SK-N-SH (cell line): ENCODE measurements around the gene MINDY2. TPM values are rescaled to one million over a fixed set of nuclear protein-coding genes. Genes with fewer than 3 reads are reported as not detected.

Experiments used
- CTCF ChIA-PET: fragments of 300-600, 350-600 bp; formaldehyde crosslinking; extraction: SDS; loops from one replicate; lab custom pipeline; 2021; lab: Yijun Ruan, JAX
- POLR2A ChIA-PET: fragments of 350-600 bp; sonication (Branson Sonifier 250); formaldehyde crosslinking; extraction: SDS; loops from one replicate; lab custom pipeline; 2020; ENCODE audit warnings: antibody characterized with exemption, inconsistent platforms; lab: Yijun Ruan, JAX
- DNase-seq: peaks from one replicate; pipeline ENCODE4 v3.0.0; 2012
- H2AFZ ChIP-seq: fragments of 200-600 bp; sonication (generic); 2 replicates; pipeline ENCODE4 v1.8.1; 2016; ENCODE audit warnings: antibody characterized with exemption, mild to moderate bottlenecking, low read depth
- H3F3A ChIP-seq: fragments of 200-600 bp; sonication (generic); replicated peaks from 2 replicates; pipeline ENCODE3; 2016; ENCODE audit warnings: antibody characterized with exemption, mild to moderate bottlenecking; ENCODE audit not compliant: insufficient read depth
- H3K27ac ChIP-seq, 2 experiments: fragments of 200-500 bp in 1 of 2; fragments of 200-600 bp in 1 of 2; sonication (Bioruptor generic) in 1 of 2; sonication (generic), shearing (Covaris generic) in 1 of 2; 2 replicates each; pipeline versions ENCODE4 v1.5.1 to v1.6.1; 2014 to 2016; ENCODE audit warnings: low read depth in 2 of 2, inconsistent platforms in 1 of 2, low read length in 1 of 2, mild to moderate bottlenecking in 1 of 2, mixed read lengths in 1 of 2
- H3K27me3 ChIP-seq: fragments of 200-600 bp; sonication (generic), shearing (Covaris generic); 2 replicates; pipeline ENCODE4 v1.6.1; 2016; ENCODE audit warnings: mixed run types; ENCODE audit not compliant: insufficient read depth
- H3K36me3 ChIP-seq, 2 experiments: fragments of 200-500 bp in 1 of 2; fragments of 200-600 bp in 1 of 2; sonication (Bioruptor generic) in 1 of 2; sonication (generic) in 1 of 2; replicated peaks in 1 of 2; 2 replicates each; pipeline versions ENCODE3 to v1.5.1; 2014 to 2016; ENCODE audit warnings: low read length in 1 of 2, mild to moderate bottlenecking in 1 of 2; ENCODE audit not compliant: insufficient read depth in 2 of 2, control insufficient read depth in 1 of 2
- H3K4me1 ChIP-seq, 2 experiments: fragments of 200-500 bp in 1 of 2; fragments of 200-600 bp in 1 of 2; sonication (Bioruptor generic) in 1 of 2; sonication (generic), shearing (Covaris generic) in 1 of 2; 2 replicates each; pipeline versions ENCODE4 v1.5.1 to v1.6.1; 2014 to 2016; ENCODE audit warnings: low read depth in 1 of 2, low read length in 1 of 2, mixed run types in 1 of 2; ENCODE audit not compliant: insufficient read depth in 2 of 2, control insufficient read depth in 1 of 2
- H3K4me2 ChIP-seq: fragments of 200-600 bp; sonication (generic), shearing (Covaris generic); 2 replicates; pipeline ENCODE4 v1.6.1; 2017; ENCODE audit warnings: mixed run types
- H3K4me3 ChIP-seq, 2 experiments: fragments of 200-500 bp in 1 of 2; fragments of 200-600 bp in 1 of 2; sonication (Bioruptor generic) in 1 of 2; sonication (generic), shearing (Covaris generic) in 1 of 2; 2 replicates each; pipeline versions ENCODE4 v1.5.1 to v1.8.1; 2014 to 2016; ENCODE audit warnings: low read depth in 2 of 2, inconsistent platforms in 1 of 2, low read length in 1 of 2, mild to moderate bottlenecking in 1 of 2, mixed read lengths in 1 of 2, moderate library complexity in 1 of 2
- H3K79me2 ChIP-seq: fragments of 200-600 bp; sonication (generic); 2 replicates; pipeline ENCODE4 v1.8.1; 2017; ENCODE audit warnings: mild to moderate bottlenecking; ENCODE audit not compliant: insufficient read depth
- H3K9ac ChIP-seq: fragments of 200-600 bp; sonication (generic); 2 replicates; pipeline ENCODE4 v1.6.1; 2017; ENCODE audit warnings: mixed run types
- H3K9me2 ChIP-seq: fragments of 200-600 bp; sonication (generic); 2 replicates; pipeline ENCODE4 v1.6.1; 2017; ENCODE audit warnings: mixed run types
- H3K9me3 ChIP-seq: fragments of 200-600 bp; sonication (generic); 2 replicates; pipeline ENCODE4 v1.6.1; 2017; ENCODE audit warnings: mixed run types, mild to moderate bottlenecking, moderate library complexity
- H4K20me1 ChIP-seq: fragments of 200-600 bp; sonication (generic); 2 replicates; pipeline ENCODE4 v1.6.1; 2017; ENCODE audit warnings: mild to moderate bottlenecking, mixed run types; ENCODE audit not compliant: insufficient read depth
- CHD2 ChIP-seq: fragments of 150-350 bp; IDR thresholded peaks from 2 replicates; pipeline ENCODE4 v1.6.1; 2018; ENCODE audit warnings: low read length; ENCODE audit not compliant: partially characterized antibody
- CTCF ChIP-seq: fragments of 200-600 bp; sonication (generic); IDR thresholded peaks from 2 replicates; pipeline ENCODE4 v1.6.1; 2017; ENCODE audit warnings: antibody characterized with exemption, mild to moderate bottlenecking, moderate library complexity
- EP300 ChIP-seq, 2 experiments: IDR thresholded peaks; 2 replicates each; pipeline versions ENCODE4 v1.4.0 to v1.6.1; 2012; ENCODE audit warnings: borderline replicate concordance in 1 of 2, low read depth in 1 of 2, low read length in 1 of 2
- EZH2phosphoT487 ChIP-seq: fragments of 200-600 bp; sonication (generic); IDR thresholded peaks from 2 replicates; pipeline ENCODE4 v1.6.1; 2017; ENCODE audit warnings: low read depth, mixed run types, mild to moderate bottlenecking, antibody characterized with exemption, moderate library complexity, borderline replicate concordance
- FOSL2 ChIP-seq: IDR thresholded peaks from 2 replicates; pipeline ENCODE4 v1.4.0; 2012; ENCODE audit warnings: low read depth, mild to moderate bottlenecking, moderate library complexity, borderline replicate concordance
- FOXJ3 ChIP-seq: sonication (generic); formaldehyde crosslinking; IDR thresholded peaks from 2 replicates; pipeline ENCODE4 v1.5.1; 2020; ENCODE audit warnings: mild to moderate bottlenecking, missing genetic modification reagents
- FOXM1 ChIP-seq: IDR thresholded peaks from 2 replicates; pipeline ENCODE4 v1.4.0; 2012; ENCODE audit warnings: low read depth, mild to moderate bottlenecking
- GATA2 ChIP-seq: sonication (generic); formaldehyde crosslinking; IDR thresholded peaks from 2 replicates; pipeline ENCODE4 v1.5.0; 2020; ENCODE audit warnings: mild to moderate bottlenecking, missing genetic modification reagents
- JUND ChIP-seq: IDR thresholded peaks from 2 replicates; pipeline ENCODE4 v1.4.0; 2012
- NFIC ChIP-seq: IDR thresholded peaks from 2 replicates; pipeline ENCODE4 v1.4.0; 2012; ENCODE audit warnings: borderline replicate concordance
- NRF1 ChIP-seq: IDR thresholded peaks from 2 replicates; pipeline ENCODE4 v1.6.1; 2012; ENCODE audit warnings: low read depth, mild to moderate bottlenecking, low read length
- PBX3 ChIP-seq: IDR thresholded peaks from 2 replicates; pipeline ENCODE4; 2012
- POLR2AphosphoS5 ChIP-seq: IDR thresholded peaks from 2 replicates; pipeline ENCODE4 v1.6.1; 2012; ENCODE audit warnings: low read depth, low read length
- RCOR1 ChIP-seq: fragments of 150-350 bp; IDR thresholded peaks from 2 replicates; pipeline ENCODE4 v1.6.1; 2017; ENCODE audit warnings: antibody characterized with exemption, low read length
- RFX5 ChIP-seq: IDR thresholded peaks from 2 replicates; pipeline ENCODE4 v1.6.1; 2012; ENCODE audit warnings: mild to moderate bottlenecking, improper control_type of control experiment, low read length
- RXRA ChIP-seq: IDR thresholded peaks from 2 replicates; pipeline ENCODE4 v1.4.0; 2012; ENCODE audit warnings: low read depth, mild to moderate bottlenecking, borderline replicate concordance
- SIN3A ChIP-seq: IDR thresholded peaks from 2 replicates; pipeline ENCODE4 v1.6.1; 2012; ENCODE audit warnings: low read depth, mild to moderate bottlenecking, low read length, moderate library complexity, borderline replicate concordance
- SMC3 ChIP-seq: IDR thresholded peaks from 2 replicates; pipeline ENCODE4 v1.6.1; 2012; ENCODE audit warnings: low read depth, low read length, improper control_type of control experiment
- TAF1 ChIP-seq: IDR thresholded peaks from 2 replicates; pipeline ENCODE4 v1.6.1; 2012; ENCODE audit warnings: low read depth, mild to moderate bottlenecking, low read length, moderate library complexity, borderline replicate concordance
- TCF12 ChIP-seq: IDR thresholded peaks from 2 replicates; pipeline ENCODE4 v1.4.0; 2012
- USF2 ChIP-seq: fragments of 150-350 bp; IDR thresholded peaks from 2 replicates; pipeline ENCODE4 v1.6.1; 2017; ENCODE audit warnings: antibody characterized with exemption, low read length, low read depth, borderline replicate concordance
- YY1 ChIP-seq: IDR thresholded peaks from 2 replicates; pipeline ENCODE4 v1.4.0; 2012; ENCODE audit warnings: low read depth, mild to moderate bottlenecking
- WGBS: methylation state at CpG from one replicate; pipeline ENCODE4 v1.1.6; 2017; ENCODE audit warnings: low lambda C conversion rate; 5-methylcytosine and 5-hydroxymethylcytosine counted together
- polyA plus RNA-seq, 3 experiments: library from polyadenylated mRNA; depleted of rRNA; stranded (reverse); fragments of >200 nt; gene quantifications; 2 replicates each; pipeline ENCODE4 v1.2.3, GENCODE V29; 2012
- TF ChIP-seq, protein P1 (sequence below): IDR thresholded peaks from 2 replicates; pipeline ENCODE4 v1.6.1; 2012; ENCODE audit warnings: mild to moderate bottlenecking, low read depth, low read length, moderate library complexity
- TF ChIP-seq, protein P2 (sequence below): IDR thresholded peaks from 2 replicates; pipeline ENCODE4 v1.4.0; 2012; ENCODE audit warnings: low read depth, borderline replicate concordance

Gene MINDY2
- polyA plus RNA-seq, 1 of the 3 experiments (the other 2 are of a cell fraction) = 1.0 TPM

DNA sequence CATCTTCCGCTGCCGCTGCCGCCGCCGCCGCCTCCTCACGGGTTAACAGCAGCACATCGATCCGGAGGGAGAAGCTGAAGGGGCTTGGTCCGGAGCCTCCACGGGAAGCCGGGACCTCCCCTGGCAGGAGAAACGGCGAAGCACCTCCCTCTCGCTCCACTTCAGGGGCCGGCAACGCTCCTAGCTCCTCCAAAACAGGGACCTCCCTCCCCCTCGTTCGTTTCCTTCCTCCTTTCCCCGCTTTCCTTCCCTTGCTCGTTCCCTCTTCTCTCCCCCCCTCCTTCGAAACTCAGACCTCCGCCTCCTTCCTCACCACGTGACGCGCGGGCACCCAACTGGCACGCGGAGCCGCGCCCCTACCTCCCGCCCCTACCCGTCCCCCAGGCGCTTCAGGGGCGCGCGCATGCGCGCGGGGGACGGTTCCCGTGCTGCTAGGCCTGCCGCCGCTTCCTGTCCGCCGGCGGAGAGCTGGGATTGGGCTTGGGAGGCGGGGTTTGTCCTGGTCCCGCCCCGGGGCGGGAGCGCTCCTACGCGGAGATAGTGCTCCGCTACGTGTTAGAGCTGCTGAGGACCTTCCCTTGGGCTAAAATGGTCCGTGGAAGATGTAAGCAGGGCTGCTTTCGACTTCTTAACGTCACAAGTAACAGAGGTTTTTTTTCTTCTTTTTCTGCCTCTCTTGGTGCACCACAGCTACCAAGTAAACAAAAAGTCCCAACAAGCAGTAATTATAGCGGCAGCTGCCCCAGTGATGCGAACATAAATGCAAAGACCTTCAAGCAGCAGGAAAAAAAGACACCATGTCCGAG is 21.4 kb upstream of the MINDY2 start, which contains the start of gene ADAM10:
ADAM10 (minus strand) TSS at position 176 of the 806 bp plus-strand sequence; CDS start at position 3, 173 bp downstream.
- 2% methylated on average over 47 of the region's 62 CpGs for WGBS
- Histone ChIP-seq H4K20me1 (peaks cover 40% of the 10 kb centered on the region), H3K4me2 (peak within 1 kb of the TSS; percentile 90), H3F3A (peaks cover 6% of the 10 kb centered on the region), H3K9me2 (no peaks in the 10 kb centered on the region), H3K9me3 (no peaks in the 10 kb centered on the region), H3K27me3 (no peaks in the 10 kb centered on the region), H3K4me1 (peaks cover 8 to 11% of the 10 kb centered on the region in 2 experiments; a peak in 3 of 4 replicates), H2AFZ (peak within 1 kb of the TSS; percentile 94), H3K9ac (peak within 1 kb of the TSS; percentile 90), H3K27ac (peak within 1 kb of the TSS; percentile 93 to 96), H3K79me2 (peaks cover 42% of the 10 kb centered on the region), H3K4me3 (peak within 1 kb of the TSS; percentile 83 to 88), H3K36me3 (no peaks in the 10 kb centered on the region)
- peak; percentile 99 for DNase-seq
- POLR2A ChIA-PET = interaction anchor here (0.7 to 3.4 kb wide), 4 partner anchors 15 to 418 kb away, joined by 3 to 54 read pairs (median 3); partner anchors contain the start of gene MINDY2
- CTCF ChIA-PET = interaction anchor here (0.6 to 2.1 kb wide), 3 partner anchors 21 to 480 kb away, joined by 3 to 15 read pairs (median 5); partner anchors contain the start of gene MINDY2
- TF ChIP-seq USF2 (peak; percentile 84), NFIC (no peak), SMC3 (no peak; the same call in 1 of the 2 replicates), YY1 (peak; percentile 36; the same call in 1 of the 2 replicates), RXRA (no peak), JUND (no peak), EP300 (IDR thresholded peaks at IDR 0.05; ENCODE audit: borderline replicate concordance in 1 of 2, low read depth in 1 of 2, low read length in 1 of 2) (no peak), CTCF (no peak), RCOR1 (peak; percentile 23), PBX3 (0 out of 2 replicates have a peak, but pooled peaks have one; percentile 4), NRF1 (peak; percentile 98), EZH2phosphoT487 (no peak), POLR2AphosphoS5 (peak; percentile 89), RFX5 (0 out of 2 replicates have a peak, but pooled peaks have one; percentile 8), FOSL2 (no peak), SIN3A (no peak; the same call in 1 of the 2 replicates), TCF12 (0 out of 2 replicates have a peak, but pooled peaks have one; percentile 4), TAF1 (peak; percentile 36), FOXM1 (no peak), GATA2 (CRISPR knock-in tag) (no peak), CHD2 (no peak), FOXJ3 (CRISPR knock-in tag) (no peak)
- TF ChIP-seq, protein P1, sequence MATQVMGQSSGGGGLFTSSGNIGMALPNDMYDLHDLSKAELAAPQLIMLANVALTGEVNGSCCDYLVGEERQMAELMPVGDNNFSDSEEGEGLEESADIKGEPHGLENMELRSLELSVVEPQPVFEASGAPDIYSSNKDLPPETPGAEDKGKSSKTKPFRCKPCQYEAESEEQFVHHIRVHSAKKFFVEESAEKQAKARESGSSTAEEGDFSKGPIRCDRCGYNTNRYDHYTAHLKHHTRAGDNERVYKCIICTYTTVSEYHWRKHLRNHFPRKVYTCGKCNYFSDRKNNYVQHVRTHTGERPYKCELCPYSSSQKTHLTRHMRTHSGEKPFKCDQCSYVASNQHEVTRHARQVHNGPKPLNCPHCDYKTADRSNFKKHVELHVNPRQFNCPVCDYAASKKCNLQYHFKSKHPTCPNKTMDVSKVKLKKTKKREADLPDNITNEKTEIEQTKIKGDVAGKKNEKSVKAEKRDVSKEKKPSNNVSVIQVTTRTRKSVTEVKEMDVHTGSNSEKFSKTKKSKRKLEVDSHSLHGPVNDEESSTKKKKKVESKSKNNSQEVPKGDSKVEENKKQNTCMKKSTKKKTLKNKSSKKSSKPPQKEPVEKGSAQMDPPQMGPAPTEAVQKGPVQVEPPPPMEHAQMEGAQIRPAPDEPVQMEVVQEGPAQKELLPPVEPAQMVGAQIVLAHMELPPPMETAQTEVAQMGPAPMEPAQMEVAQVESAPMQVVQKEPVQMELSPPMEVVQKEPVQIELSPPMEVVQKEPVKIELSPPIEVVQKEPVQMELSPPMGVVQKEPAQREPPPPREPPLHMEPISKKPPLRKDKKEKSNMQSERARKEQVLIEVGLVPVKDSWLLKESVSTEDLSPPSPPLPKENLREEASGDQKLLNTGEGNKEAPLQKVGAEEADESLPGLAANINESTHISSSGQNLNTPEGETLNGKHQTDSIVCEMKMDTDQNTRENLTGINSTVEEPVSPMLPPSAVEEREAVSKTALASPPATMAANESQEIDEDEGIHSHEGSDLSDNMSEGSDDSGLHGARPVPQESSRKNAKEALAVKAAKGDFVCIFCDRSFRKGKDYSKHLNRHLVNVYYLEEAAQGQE = no peak
- TF ChIP-seq, protein P2, sequence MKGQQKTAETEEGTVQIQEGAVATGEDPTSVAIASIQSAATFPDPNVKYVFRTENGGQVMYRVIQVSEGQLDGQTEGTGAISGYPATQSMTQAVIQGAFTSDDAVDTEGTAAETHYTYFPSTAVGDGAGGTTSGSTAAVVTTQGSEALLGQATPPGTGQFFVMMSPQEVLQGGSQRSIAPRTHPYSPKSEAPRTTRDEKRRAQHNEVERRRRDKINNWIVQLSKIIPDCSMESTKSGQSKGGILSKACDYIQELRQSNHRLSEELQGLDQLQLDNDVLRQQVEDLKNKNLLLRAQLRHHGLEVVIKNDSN = peak; percentile 97
